Glomerular endothelial cell (primary cell): Measurements from ENCODE around the gene MEF2C. TPM values are rescaled to one million over a fixed set of nuclear protein-coding genes. Genes with fewer than 3 reads are reported as not detected.

ENCODE experiments used
- DNase-seq: peaks from one replicate; pipeline ENCODE4 v3.0.0-alpha.2; 2011; ENCODE audit warnings: low read depth, low spot score; ENCODE audit errors: extremely low read depth
- total RNA-seq: library from RNA; depleted of rRNA; stranded (reverse); fragments of >200 nt; gene quantifications from 2 replicates; pipeline ENCODE4 v1.2.3, GENCODE V29; 2015

Gene MEF2C
- total RNA-seq, 1 donor from 2014 or later: 40.0 TPM

DNA sequence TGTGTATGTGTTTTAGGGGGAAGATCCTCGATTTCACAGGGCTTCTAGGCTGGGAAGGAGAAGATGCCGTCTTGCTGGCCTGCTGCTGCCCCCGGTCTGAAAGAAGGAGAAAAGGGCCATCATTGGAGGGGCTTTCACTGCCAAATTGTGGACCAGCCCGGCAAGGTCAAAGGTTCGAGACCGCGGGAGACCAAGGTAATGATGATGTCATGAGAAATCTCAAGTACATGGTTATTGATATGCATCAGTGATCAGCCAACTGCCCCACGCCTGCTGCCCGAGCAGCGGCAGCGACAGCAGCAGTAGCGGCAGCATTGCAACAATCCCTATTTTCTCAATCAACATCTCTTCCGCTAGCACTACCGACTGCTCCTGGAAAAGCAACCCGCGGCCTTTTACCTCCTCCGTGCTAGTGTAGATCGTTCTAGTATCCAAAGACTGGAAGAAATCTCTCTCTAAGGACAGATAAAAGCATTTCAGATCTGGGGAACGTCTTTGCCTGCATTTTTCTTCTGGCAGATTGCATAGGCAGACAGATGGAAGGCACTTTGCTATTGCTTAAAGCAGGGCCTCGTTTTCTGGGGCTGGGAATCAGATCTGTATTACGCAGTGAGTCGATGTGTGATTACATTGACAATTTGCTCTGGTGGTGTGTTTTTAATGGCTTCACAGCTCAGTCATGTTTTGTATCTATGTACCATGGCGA, 215.3 kb downstream of the MEF2C start:
- DNase-seq: no peak
